Right atrium auricular region (tissue), 2 donors: ENCODE results near the gene HOXB5. TPM values are rescaled to one million over a fixed set of nuclear protein-coding genes. Genes with fewer than 3 reads are reported as not detected.

Experiments used
- DNase-seq: peaks from one replicate; pipeline ENCODE4 v3.0.0-alpha.2; 2019; ENCODE audit warnings: low spot score
- H3K27ac ChIP-seq, 2 donors: fragments of 200-600 bp; sonication (generic); 1 replicate in 1 of 2; 2 replicates in 1 of 2; pipeline ENCODE4 v1.5.1; 2016 to 2019
- H3K27me3 ChIP-seq, 2 donors: fragments of 200-600 bp; sonication (generic); one replicate each; pipeline versions ENCODE4 v1.5.1 to v1.6.0; 2017 to 2019
- H3K36me3 ChIP-seq: fragments of 200-600 bp; sonication (generic); one replicate; pipeline ENCODE4 v1.5.1; 2016
- H3K4me1 ChIP-seq, 2 donors: fragments of 200-600 bp; sonication (generic); one replicate each; pipeline versions ENCODE4 v1.5.1 to v1.6.0; 2017 to 2019
- H3K4me3 ChIP-seq, 2 donors: fragments of 200-600 bp; sonication (generic); 1 replicate in 1 of 2; 2 replicates in 1 of 2; pipeline ENCODE4 v1.5.1; 2017 to 2019; ENCODE audit warnings: mild to moderate bottlenecking in 1 of 2, moderate library complexity in 1 of 2
- H3K9me3 ChIP-seq, 2 donors: fragments of 200-600 bp; sonication (generic); one replicate each; pipeline ENCODE4 v1.5.1; 2019
- total RNA-seq, 2 donors: library from RNA; depleted of rRNA; stranded (reverse); fragments of >200 nt; gene quantifications; one replicate each; pipeline ENCODE4 v1.1.0, GENCODE V29; 2016
- TF ChIP-seq, protein P1 (sequence below), 2 donors: fragments of 200-600 bp; sonication (generic); IDR thresholded peaks; one replicate each; pipeline ENCODE4 v1.5.1; 2019; ENCODE audit warnings: antibody characterized with exemption in 2 of 2

HOXB5 gene
- total RNA-seq, 2 donors from 2014 or later = not detected

DNA sequence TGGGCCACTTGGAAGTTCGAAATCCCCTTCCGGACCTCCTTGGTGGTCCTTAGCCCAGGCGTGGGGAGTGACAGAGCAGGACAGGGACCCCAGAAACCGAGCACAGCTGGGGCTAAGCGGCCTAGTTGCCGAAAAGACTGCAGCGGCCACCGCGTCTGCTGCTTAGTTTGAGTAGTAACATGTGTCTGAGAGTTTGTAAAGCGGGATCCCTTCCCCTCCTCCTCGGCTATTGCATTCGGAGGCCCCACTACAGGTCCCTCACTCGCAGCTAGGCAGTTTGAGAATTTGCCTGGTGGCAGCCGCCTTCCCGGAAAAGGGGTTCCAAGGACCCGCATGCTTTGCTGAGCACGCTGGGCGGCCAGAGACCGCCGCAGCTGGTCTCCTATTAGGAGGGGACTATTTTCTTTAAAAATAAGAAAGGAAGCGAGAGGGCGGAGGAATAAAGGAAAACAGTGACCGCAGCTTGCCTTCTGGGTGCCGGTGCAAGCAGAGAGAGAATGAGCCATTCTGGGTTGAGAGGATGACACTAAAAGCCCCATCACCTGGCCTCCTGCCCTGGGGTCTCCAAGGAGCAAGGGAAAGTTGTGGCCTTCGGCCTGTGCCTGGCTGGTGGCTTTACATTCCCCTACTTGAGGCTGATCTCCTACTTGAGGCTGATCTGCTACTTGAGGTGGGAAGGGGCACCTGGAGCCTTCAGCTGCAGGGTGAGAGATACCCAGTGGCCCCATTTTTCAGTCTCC lies 1.1 kb upstream of the HOXB5 start:
- DNase-seq = no peak
- no peak overlapping the region for H3K4me3 ChIP-seq
- TF ChIP-seq, protein P1, sequence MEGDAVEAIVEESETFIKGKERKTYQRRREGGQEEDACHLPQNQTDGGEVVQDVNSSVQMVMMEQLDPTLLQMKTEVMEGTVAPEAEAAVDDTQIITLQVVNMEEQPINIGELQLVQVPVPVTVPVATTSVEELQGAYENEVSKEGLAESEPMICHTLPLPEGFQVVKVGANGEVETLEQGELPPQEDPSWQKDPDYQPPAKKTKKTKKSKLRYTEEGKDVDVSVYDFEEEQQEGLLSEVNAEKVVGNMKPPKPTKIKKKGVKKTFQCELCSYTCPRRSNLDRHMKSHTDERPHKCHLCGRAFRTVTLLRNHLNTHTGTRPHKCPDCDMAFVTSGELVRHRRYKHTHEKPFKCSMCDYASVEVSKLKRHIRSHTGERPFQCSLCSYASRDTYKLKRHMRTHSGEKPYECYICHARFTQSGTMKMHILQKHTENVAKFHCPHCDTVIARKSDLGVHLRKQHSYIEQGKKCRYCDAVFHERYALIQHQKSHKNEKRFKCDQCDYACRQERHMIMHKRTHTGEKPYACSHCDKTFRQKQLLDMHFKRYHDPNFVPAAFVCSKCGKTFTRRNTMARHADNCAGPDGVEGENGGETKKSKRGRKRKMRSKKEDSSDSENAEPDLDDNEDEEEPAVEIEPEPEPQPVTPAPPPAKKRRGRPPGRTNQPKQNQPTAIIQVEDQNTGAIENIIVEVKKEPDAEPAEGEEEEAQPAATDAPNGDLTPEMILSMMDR (IDR thresholded peaks at IDR 0.05) = no peak
- no peak overlapping the region for H3K27ac ChIP-seq
- H3K27me3 ChIP-seq = peaks cover 48 to 74% of the 10 kb centered on the region in 2 donors
- H3K4me1 ChIP-seq = peaks cover 0 to 45% of the 10 kb centered on the region in 2 donors
- no peaks in the 10 kb centered on the region for H3K36me3 ChIP-seq
- no peaks in the 10 kb centered on the region for H3K9me3 ChIP-seq

DNA sequence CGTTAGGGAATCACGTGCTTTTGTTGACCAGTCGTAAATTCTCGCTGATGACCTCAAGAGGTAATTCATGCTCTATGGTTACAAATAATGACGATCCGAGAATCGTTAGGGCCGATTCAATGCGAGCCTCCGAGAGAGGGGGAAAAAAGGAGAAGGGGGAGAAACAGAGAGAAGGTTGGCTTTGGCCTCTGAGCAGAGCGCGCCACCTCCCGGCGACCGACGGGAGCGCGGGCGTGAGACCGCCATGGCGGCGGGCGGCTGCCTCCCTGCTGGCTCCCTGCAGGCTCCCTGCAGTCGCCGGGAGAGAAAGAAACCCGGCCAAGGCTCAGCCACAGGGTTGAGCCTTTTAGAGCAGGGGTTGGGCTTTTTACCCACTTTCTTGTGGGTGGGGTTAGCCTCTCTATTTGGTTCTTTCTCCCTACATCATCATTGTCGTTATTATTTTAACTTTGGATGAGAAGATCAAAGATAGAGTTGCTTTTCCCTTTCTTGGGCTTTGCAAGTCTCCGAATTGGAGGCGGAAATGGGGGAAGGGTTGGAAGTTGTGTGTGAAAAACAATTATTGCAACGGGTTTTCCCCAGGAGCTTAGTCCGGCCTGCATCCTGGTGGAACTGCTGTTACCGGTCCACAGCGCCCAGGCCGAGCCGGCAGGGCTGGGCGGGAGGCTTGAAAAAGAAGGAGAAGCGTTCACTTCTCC lies 410 bp upstream of the HOXB5 start:
- H3K4me1 ChIP-seq = peaks cover 0 to 45% of the 10 kb centered on the region in 2 donors
- no peaks in the 10 kb centered on the region for H3K36me3 ChIP-seq
- no peaks in the 10 kb centered on the region for H3K9me3 ChIP-seq
- peaks cover 43 to 67% of the 10 kb centered on the region in 2 donors for H3K27me3 ChIP-seq
- peak overlapping the region; percentile 5 to 37 for H3K4me3 ChIP-seq
- TF ChIP-seq, protein P1 (IDR thresholded peaks at IDR 0.05) = peak; percentile 64 to 92
- H3K27ac ChIP-seq = no peak overlapping the region
- peak; percentile 78 for DNase-seq

DNA sequence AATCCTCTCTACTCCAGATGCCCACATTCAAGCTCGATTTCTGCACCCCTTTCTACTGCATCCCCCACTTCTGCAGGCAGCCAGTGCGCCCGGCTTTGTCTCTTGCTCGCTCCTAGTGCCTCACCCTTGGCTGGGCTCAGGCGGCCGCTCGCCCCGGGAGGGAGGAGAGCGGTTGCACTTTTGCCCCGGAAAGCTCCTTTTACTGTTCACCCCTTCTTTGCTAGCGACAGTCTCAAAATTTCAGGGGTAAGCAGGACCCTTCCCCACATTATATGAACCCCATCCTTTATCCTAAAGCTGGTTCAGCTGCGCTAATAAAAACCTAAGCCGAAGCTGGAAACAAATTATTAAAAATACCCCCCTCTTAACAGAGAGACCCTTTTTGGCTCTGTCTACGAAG lies 1.0 kb downstream of the HOXB5 start:
- peak overlapping the region in 1 of 2 donors; percentile 37 for H3K4me3 ChIP-seq
- peaks cover 37 to 55% of the 10 kb centered on the region in 2 donors for H3K27me3 ChIP-seq
- no peak overlapping the region for H3K27ac ChIP-seq

DNA sequence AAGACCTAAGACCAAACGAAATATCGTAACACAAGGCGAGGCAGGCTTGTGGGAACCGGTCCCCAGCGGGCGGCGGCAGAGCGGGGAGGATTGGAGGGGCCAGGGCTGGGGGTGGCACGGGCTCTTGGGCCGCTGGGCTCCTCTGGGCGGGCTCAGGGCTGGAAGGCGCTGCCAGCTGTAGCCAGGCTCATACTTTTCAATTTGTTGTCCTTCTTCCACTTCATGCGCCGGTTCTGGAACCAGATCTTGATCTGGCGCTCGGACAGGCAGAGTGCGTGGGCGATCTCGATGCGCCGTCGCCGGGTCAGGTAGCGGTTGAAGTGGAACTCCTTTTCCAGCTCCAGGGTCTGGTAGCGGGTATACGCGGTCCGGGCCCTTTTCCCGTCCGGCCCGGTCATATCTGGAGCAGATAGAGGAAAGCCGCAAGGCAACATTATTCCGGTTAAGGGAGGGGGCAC lies 1.5 kb downstream of the HOXB5 start:
- no peaks in the 10 kb centered on the region for H3K9me3 ChIP-seq
- no peaks in the 10 kb centered on the region for H3K36me3 ChIP-seq
- H3K27me3 ChIP-seq = peaks cover 37 to 53% of the 10 kb centered on the region in 2 donors
- peaks cover 0 to 38% of the 10 kb centered on the region in 2 donors for H3K4me1 ChIP-seq
- no peak for DNase-seq
- TF ChIP-seq, protein P1 (IDR thresholded peaks at IDR 0.05) = no peak
- no peak overlapping the region for H3K27ac ChIP-seq
- peak overlapping the region in 1 of 2 donors; percentile 37 for H3K4me3 ChIP-seq

More for the DNA sequence above, 1.0 kb downstream of the HOXB5 start:
- TF ChIP-seq, protein P1 (IDR thresholded peaks at IDR 0.05) = no peak
- H3K36me3 ChIP-seq = no peaks in the 10 kb centered on the region
- DNase-seq = no peak
- H3K4me1 ChIP-seq = peaks cover 0 to 39% of the 10 kb centered on the region in 2 donors
- no peaks in the 10 kb centered on the region for H3K9me3 ChIP-seq

DNA sequence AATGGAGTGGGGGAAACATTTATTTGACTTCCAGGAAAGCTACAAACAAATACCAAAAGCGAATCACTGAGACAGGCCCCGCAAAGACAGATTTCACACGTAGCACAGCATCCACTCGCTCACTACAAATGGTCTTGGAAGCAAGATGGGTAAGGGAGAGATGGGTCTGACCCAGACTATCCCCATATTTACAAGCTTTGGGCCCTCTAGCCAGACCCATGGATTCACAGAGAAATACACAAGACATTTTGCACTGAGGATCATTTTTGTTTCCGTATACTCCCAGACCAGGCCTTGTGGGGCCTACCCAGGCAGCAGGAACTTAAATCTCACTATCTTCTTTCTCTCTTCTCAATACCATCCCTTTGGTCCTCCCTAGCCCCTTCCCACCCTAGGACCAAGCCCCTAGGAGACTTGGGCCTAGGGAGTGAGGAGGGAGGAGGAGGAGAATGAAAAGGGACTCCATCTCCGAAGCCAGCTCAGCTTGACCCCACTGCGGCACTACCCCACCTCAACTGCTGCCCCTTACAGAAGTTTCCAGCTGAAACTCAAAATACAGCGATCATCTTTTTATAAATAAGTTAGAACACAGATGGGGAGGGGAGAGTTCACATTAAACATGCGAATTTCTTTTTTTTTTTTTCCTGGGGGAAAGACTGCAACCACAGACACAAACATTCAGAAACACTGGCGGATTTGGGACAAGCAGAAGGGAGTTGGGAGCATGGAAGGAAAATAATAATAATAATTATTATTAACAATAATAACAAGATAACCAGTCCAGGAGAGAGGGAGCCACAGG lies 2.1 kb downstream of the HOXB5 start:
- Histone ChIP-seq H3K4me3 (no peak overlapping the region), H3K36me3 (no peaks in the 10 kb centered on the region), H3K27ac (no peak overlapping the region), H3K27me3 (peaks cover 39 to 54% of the 10 kb centered on the region in 2 donors), H3K4me1 (peaks cover 0 to 38% of the 10 kb centered on the region in 2 donors), H3K9me3 (no peaks in the 10 kb centered on the region)
- no peak for DNase-seq
- TF ChIP-seq, protein P1 (IDR thresholded peaks at IDR 0.05) = no peak
